AG04450 (cell line): Measurements from ENCODE around the gene AK4. TPM values are rescaled to one million over a fixed set of nuclear protein-coding genes. Genes with fewer than 3 reads are reported as not detected.
"Not testable (repeated sequence)": the region's sequence is repeated elsewhere in the genome, so short reads cannot be mapped to it uniquely, and the experiment has no call there.

Source experiments
- CTCF ChIA-PET: fragments of 300-600, 350-600 bp; formaldehyde crosslinking; extraction: SDS; loops from one replicate; lab custom pipeline; 2022; ENCODE audit warnings: antibody characterized with exemption, inconsistent platforms; lab: Charles Lee
- POLR2A ChIA-PET: fragments of 350-600 bp; formaldehyde crosslinking; extraction: SDS; loops from one replicate; lab custom pipeline; 2021; ENCODE audit warnings: antibody characterized with exemption, inconsistent platforms; lab: Yijun Ruan, JAX
- DNase-seq: peaks from one replicate; pipeline ENCODE4 v3.0.0-alpha.2; 2011; ENCODE audit warnings: low read depth, low spot score
- H3K27ac ChIP-seq: one replicate; pipeline ENCODE4 v1.5.1; 2012; ENCODE audit warnings: low read depth, low read length, control low read depth
- H3K27me3 ChIP-seq: one replicate; pipeline ENCODE4 v1.6.0; 2012; ENCODE audit warnings: low read length; ENCODE audit not compliant: control insufficient read depth, insufficient read depth
- H3K4me3 ChIP-seq: 2 replicates; pipeline ENCODE4 v1.5.1; 2011; ENCODE audit warnings: mild to moderate bottlenecking, low read depth, low read length, control low read depth
- H3K9me3 ChIP-seq: 2 replicates; pipeline ENCODE4 v1.5.1; 2012; ENCODE audit warnings: low read length; ENCODE audit not compliant: control insufficient read depth, insufficient read depth
- CTCF ChIP-seq: IDR thresholded peaks from 2 replicates; pipeline ENCODE4 v1.5.1; 2011; ENCODE audit warnings: low read depth, low read length, control low read depth, inconsistent platforms
- polyA plus RNA-seq: library from polyadenylated mRNA; depleted of rRNA; stranded (reverse); fragments of >200 nt; gene quantifications from 2 replicates; pipeline ENCODE4 v1.2.3, GENCODE V29; 2011

Gene AK4
- polyA plus RNA-seq, 1 experiment: 0.78 TPM

- ChIA-PET POLR2A (no interaction called here), CTCF (no interaction called here)
- no peak for DNase-seq
- TF ChIP-seq CTCF: no peak
- Histone ChIP-seq H3K27me3 (peaks cover 35% of the 10 kb centered on the region), H3K4me3 (no peak overlapping the region), H3K9me3 (no peaks in the 10 kb centered on the region), H3K27ac (no peak overlapping the region)
Observed at GRCh38 chr1:65150583-65151263, 2.7 kb downstream of the AK4 start.

GRCh38 chr1:65151641-65152040, 3.6 kb downstream of the AK4 start:
- TF ChIP-seq CTCF: no peak
- Histone ChIP-seq H3K9me3 (no peaks in the 10 kb centered on the region), H3K27ac (no peak overlapping the region), H3K4me3 (no peak overlapping the region), H3K27me3 (peaks cover 31% of the 10 kb centered on the region)
- ChIA-PET POLR2A (no interaction called here), CTCF (no interaction called here)
- DNase-seq: no peak

- ChIA-PET POLR2A (no interaction called here), CTCF (no interaction called here)
- Histone ChIP-seq H3K4me3 (no peak overlapping the region), H3K27me3 (peaks cover 20% of the 10 kb centered on the region), H3K9me3 (no peaks in the 10 kb centered on the region), H3K27ac (no peak overlapping the region)
- no peak for TF ChIP-seq CTCF
- no peak for DNase-seq
Observed at GRCh38 chr1:65153635-65154034, 5.6 kb downstream of the AK4 start.

GRCh38 chr1:65156910-65157545, 9.0 kb downstream of the AK4 start:
- Histone ChIP-seq H3K9me3 (no peaks in the 10 kb centered on the region), H3K4me3 (no peak overlapping the region), H3K27ac (no peak overlapping the region), H3K27me3 (no peaks in the 10 kb centered on the region)
- ChIA-PET CTCF (no interaction called here), POLR2A (no interaction called here)
- DNase-seq: no peak
- no peak for TF ChIP-seq CTCF

- DNase-seq: no peak
- Histone ChIP-seq H3K27ac (no peak overlapping the region), H3K4me3 (no peak overlapping the region), H3K27me3 (no peaks in the 10 kb centered on the region), H3K9me3 (no peaks in the 10 kb centered on the region)
- ChIA-PET CTCF (no interaction called here), POLR2A (no interaction called here)
- TF ChIP-seq CTCF: no peak
Observed at GRCh38 chr1:65157546-65157941, 9.5 kb downstream of the AK4 start.

DNA sequence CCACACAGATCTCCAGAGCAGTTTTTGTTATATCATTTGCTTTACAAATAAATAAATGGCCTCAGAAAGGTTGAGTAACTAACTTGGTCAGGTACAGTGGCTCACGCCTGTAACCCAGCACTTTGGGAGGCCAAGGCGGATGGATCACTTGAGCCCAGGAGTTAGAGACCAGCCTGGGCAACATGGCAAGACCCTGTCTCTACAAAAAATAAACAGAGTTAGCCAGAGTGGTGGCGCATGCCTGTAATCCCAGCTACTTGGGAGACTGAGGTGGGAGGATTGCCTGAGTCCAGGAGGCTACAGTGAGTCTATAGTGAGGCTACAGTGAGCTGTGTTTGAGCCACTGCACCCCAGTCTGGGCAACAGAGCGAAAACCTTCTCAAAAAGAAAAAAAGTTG, 11.3 kb downstream of the AK4 start:
- H3K27me3 ChIP-seq, DNase-seq, H3K4me3 ChIP-seq, H3K27ac ChIP-seq, H3K9me3 ChIP-seq, CTCF ChIA-PET, POLR2A ChIA-PET: not testable (repeated sequence)
